Karpas-422 (cell line): ENCODE data around the gene TNFRSF1A. TPM values are rescaled to one million over a fixed set of nuclear protein-coding genes. Genes with fewer than 3 reads are reported as not detected.

Source experiments
- DNase-seq: peaks from one replicate; pipeline ENCODE4 v3.0.0-alpha.2; 2015
- H2AFZ ChIP-seq: fragments of 200-600 bp; sonication (generic); 2 replicates; pipeline ENCODE4 v1.6.1; 2014; ENCODE audit warnings: antibody characterized with exemption, low read length, mixed read lengths
- H3K27ac ChIP-seq: fragments of 200-600 bp; sonication (generic); 2 replicates; pipeline ENCODE4 v1.5.1; 2014; ENCODE audit warnings: mild to moderate bottlenecking, low read length, moderate library complexity
- H3K27me3 ChIP-seq: fragments of 200-600 bp; sonication (generic); 2 replicates; pipeline ENCODE4 v1.6.1; 2014; ENCODE audit warnings: low read length, mixed read lengths
- H3K36me3 ChIP-seq: fragments of 200-600 bp; sonication (generic); 2 replicates; pipeline ENCODE4 v1.6.1; 2014; ENCODE audit warnings: low read length, mixed read lengths; ENCODE audit not compliant: insufficient read depth
- H3K4me1 ChIP-seq: fragments of 200-600 bp; sonication (generic); 2 replicates; pipeline ENCODE4 v1.6.1; 2014; ENCODE audit warnings: mild to moderate bottlenecking, low read length, mixed read lengths
- H3K4me2 ChIP-seq: fragments of 200-600 bp; sonication (generic); 2 replicates; pipeline ENCODE4 v1.6.1; 2014; ENCODE audit warnings: low read length, low read depth, mild to moderate bottlenecking; ENCODE audit not compliant: poor library complexity, severe bottlenecking
- H3K4me3 ChIP-seq: fragments of 200-600 bp; sonication (generic); 2 replicates; pipeline ENCODE4 v1.5.1; 2014; ENCODE audit warnings: mild to moderate bottlenecking, antibody characterized with exemption, low read length, mixed read lengths
- H3K79me2 ChIP-seq: fragments of 200-600 bp; sonication (generic); 2 replicates; pipeline ENCODE4 v1.6.1; 2014; ENCODE audit warnings: mild to moderate bottlenecking, low read length, mixed read lengths
- H3K9ac ChIP-seq: fragments of 200-600 bp; sonication (generic); 2 replicates; pipeline ENCODE4 v1.6.0; 2014; ENCODE audit warnings: low read length
- H3K9me2 ChIP-seq: fragments of 200-600 bp; sonication (generic), shearing (Covaris generic); replicated peaks from 2 replicates; pipeline ENCODE4 v1.6.0; 2014; ENCODE audit warnings: mild to moderate bottlenecking, low read length, moderate library complexity; ENCODE audit not compliant: insufficient read depth
- H3K9me3 ChIP-seq: fragments of 300-700, 200-600 bp; sonication (generic); 2 replicates; pipeline ENCODE4 v1.6.1; 2014; ENCODE audit warnings: low read length, mixed read lengths
- H4K20me1 ChIP-seq: fragments of 200-600 bp; sonication (generic); 2 replicates; pipeline ENCODE4 v1.6.1; 2014; ENCODE audit warnings: mild to moderate bottlenecking, antibody characterized with exemption, low read length, low read depth; ENCODE audit not compliant: insufficient read depth
- total RNA-seq: library from RNA; depleted of rRNA; stranded (reverse); fragments of >200 nt; shearing (Covaris generic); gene quantifications from 2 replicates; pipeline ENCODE4 v1.2.3, GENCODE V29; 2014; ENCODE audit warnings: low replicate concordance

Gene TNFRSF1A
- total RNA-seq, 1 experiment from 2014 or later = not detected

DNA sequence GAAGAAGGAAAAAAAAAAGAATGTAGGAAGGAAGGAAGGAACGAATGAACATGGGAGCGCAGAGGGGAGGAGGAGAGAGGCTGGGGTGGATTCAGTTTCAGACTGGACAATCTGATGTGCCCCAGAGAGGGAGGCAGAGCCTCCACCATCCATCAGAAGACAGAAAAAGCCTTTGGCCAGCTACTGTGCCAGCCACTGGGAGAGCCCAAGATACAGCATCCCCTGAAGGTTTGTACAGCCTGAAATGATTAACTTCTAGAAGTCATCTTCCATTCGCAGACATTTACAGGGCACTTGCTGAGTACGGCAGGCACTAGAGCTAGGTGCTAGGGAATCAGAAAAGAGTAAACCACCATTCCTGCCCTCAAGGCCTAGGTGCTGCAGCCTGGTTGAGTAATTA, 22.4 kb downstream of the TNFRSF1A start:
- H3K4me1 ChIP-seq = peaks cover 24% of the 10 kb centered on the region

DNA sequence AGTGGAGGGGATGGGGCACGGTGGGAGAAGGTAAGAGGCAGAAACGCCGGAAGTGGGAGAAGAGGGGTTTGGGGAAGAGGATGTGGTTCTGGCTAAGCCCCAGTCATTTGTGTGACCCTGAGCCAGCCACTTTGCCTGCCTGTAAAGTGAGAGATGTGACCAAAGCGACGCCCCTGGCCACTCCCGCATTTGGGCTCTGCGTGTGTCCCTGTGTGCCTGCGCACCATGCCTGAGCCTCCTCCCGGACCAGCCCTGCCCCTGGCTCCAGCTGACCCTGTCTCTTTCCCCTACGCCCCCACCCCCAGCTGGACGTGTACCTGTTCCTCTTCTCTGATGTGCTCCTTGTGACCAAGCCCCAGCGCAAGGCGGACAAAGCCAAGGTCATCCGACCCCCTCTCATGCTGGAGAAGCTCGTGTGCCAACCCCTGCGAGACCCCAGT, 23.4 kb downstream of the TNFRSF1A start:
- Histone ChIP-seq H3K27me3 (no peaks in the 10 kb centered on the region), H4K20me1 (peaks cover 5% of the 10 kb centered on the region; the same call in 1 of the 2 replicates), H3K9ac (no peak overlapping the region), H3K36me3 (no peaks in the 10 kb centered on the region), H3K9me3 (no peaks in the 10 kb centered on the region), H3K4me3 (no peak overlapping the region), H3K9me2 (no peaks in the 10 kb centered on the region), H3K79me2 (no peaks in the 10 kb centered on the region), H2AFZ (no peak overlapping the region), H3K4me1 (peaks cover 17% of the 10 kb centered on the region), H3K27ac (no peak overlapping the region), H3K4me2 (no peak overlapping the region)
- DNase-seq = no peak

More for the DNA sequence above, 22.4 kb downstream of the TNFRSF1A start:
- no peaks in the 10 kb centered on the region for H3K27me3 ChIP-seq
- DNase-seq = no peak
- H3K4me2 ChIP-seq = no peak overlapping the region
- no peaks in the 10 kb centered on the region for H3K9me2 ChIP-seq
- peaks cover 11% of the 10 kb centered on the region; the same call in 1 of the 2 replicates for H4K20me1 ChIP-seq
- H3K27ac ChIP-seq = no peak overlapping the region
- no peaks in the 10 kb centered on the region for H3K9me3 ChIP-seq
- no peaks in the 10 kb centered on the region for H3K79me2 ChIP-seq
- H2AFZ ChIP-seq = no peak overlapping the region
- H3K36me3 ChIP-seq = no peaks in the 10 kb centered on the region
- H3K9ac ChIP-seq = no peak overlapping the region
- no peak overlapping the region for H3K4me3 ChIP-seq

DNA sequence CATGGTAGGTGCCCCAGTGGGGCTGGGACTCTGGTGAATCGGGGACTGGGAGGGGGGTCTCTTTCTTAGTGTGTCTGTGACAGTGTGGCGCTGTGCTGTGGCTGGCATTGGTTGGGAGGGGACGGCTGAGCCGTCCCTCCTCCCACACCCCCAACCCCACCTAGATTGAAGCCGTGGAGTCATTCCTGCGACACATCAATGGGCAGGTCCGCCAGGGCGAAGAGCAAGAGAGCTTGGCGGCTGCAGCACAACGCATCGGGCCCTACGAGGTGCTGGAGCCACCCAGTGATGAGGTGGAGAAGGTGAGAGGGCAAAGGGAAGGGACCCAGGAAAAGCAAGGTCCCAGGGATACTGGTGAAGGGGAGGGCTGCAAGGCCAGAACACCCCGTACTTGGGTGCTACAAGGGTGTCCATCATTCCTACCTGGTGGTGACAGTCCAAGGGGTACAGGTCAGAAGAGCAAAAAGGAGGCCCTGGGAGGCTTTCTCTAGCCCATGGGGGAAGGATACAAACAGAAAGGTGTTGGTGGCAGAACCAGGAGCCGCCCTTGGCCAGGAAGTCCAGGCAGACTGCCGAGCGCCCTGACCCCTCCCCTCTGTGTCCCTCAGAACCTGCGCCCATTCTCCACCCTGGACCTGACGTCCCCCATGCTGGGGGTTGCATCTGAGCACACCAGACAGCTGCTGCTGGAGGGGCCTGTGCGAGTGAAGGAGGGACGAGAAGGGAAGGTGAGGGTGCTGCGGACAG, 24.0 kb downstream of the TNFRSF1A start:
- Histone ChIP-seq H4K20me1 (peaks cover 5% of the 10 kb centered on the region; the same call in 1 of the 2 replicates), H3K4me3 (no peak overlapping the region), H2AFZ (no peak overlapping the region), H3K4me2 (no peak overlapping the region), H3K9me3 (no peaks in the 10 kb centered on the region), H3K36me3 (no peaks in the 10 kb centered on the region), H3K79me2 (no peaks in the 10 kb centered on the region), H3K4me1 (peaks cover 11% of the 10 kb centered on the region), H3K9me2 (no peaks in the 10 kb centered on the region), H3K27ac (no peak overlapping the region), H3K9ac (no peak overlapping the region), H3K27me3 (no peaks in the 10 kb centered on the region)
- DNase-seq = no peak

DNA sequence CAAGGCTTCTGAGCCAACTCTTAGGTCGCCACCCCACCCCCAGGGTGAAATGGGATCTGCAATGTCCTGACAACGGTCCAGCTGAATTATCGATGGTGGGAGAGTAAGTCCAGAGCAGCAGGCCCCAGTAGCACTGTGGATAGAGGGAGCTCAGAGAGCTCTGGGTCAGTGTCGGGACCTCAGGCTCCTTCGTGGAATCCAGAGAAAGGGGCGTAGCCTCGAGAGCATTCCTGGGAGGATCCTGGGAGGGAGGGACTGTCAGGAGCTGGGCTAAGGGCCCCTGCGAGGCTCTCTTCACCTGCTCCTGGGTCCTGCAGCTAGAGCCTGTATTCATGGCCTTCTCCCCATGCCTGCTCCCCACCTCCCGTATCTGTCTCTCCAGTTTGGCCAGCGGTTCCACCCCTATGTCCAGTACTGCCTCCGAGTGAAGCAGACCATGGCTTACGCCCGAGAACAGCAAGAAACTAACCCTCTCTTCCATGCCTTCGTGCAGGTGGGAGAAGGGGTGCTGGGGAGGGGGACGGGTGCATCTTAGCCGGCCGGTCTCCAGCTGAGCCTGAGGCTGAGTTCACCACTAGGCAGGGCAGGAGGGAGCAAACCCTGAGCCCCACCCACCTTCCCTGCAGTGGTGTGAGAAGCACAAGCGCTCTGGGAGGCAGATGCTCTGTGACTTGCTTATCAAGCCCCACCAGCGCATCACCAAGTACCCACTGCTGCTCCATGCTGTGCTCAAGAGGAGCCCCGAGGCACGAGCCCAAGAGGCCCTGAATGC, 24.8 kb downstream of the TNFRSF1A start:
- H3K4me2 ChIP-seq = no peak overlapping the region
- no peak overlapping the region for H2AFZ ChIP-seq
- no peaks in the 10 kb centered on the region for H3K9me2 ChIP-seq
- no peaks in the 10 kb centered on the region for H3K36me3 ChIP-seq
- H3K27ac ChIP-seq = no peak overlapping the region
- no peaks in the 10 kb centered on the region for H3K27me3 ChIP-seq
- peaks cover 5% of the 10 kb centered on the region; the same call in 1 of the 2 replicates for H4K20me1 ChIP-seq
- DNase-seq = no peak
- H3K4me1 ChIP-seq = peaks cover 3% of the 10 kb centered on the region
- no peaks in the 10 kb centered on the region for H3K79me2 ChIP-seq
- no peak overlapping the region for H3K4me3 ChIP-seq
- H3K9ac ChIP-seq = no peak overlapping the region
- no peaks in the 10 kb centered on the region for H3K9me3 ChIP-seq

DNA sequence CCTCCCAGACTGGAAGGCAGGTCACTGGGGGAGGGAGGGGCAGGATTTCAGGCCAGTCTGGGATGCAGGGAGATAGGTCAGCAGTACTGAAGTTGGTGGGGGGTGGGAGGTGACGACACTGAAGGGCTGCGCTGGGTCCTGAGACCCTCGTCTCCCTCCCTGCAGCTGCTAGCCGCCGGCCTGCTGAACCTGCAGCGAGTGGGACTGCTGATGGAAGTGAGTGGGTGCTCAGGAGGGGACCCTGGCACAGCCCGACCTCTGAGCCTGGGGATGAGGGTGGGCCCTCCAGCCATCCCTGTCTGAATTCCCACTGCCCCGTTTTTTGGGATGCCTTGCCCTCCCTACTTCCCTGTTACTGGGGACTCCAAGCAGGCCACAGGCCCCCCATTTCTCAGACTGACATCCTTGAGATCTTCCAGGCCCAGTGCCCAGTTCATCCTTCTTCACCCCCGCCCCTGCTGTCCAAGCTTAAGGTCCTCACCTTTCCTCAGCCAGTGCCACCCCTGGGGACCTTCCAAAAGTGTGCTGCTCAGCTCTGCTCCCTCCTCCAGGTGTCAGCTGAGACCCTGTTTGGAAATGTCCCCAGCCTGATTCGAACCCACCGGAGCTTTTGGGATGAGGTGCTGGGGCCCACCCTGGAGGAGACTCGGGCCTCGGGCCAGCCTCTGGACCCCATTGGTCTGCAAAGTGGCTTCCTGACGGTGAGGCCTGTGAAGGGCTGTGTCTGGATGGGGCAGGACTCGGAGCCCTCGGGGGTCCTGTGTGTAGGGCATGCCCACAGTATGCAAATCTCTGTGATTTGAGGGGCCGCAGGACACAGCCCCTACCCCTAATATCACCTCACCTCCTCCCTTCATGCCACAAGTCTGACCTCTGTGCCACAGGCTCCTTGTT, 25.9 kb downstream of the TNFRSF1A start:
- no peak overlapping the region for H2AFZ ChIP-seq
- no peaks in the 10 kb centered on the region for H3K4me1 ChIP-seq
- H3K9ac ChIP-seq = no peak overlapping the region
- H3K27ac ChIP-seq = no peak overlapping the region
- H3K27me3 ChIP-seq = no peaks in the 10 kb centered on the region
- H4K20me1 ChIP-seq = peaks cover 5% of the 10 kb centered on the region; the same call in 1 of the 2 replicates
- no peak overlapping the region for H3K4me2 ChIP-seq
- H3K4me3 ChIP-seq = no peak overlapping the region
- H3K36me3 ChIP-seq = no peaks in the 10 kb centered on the region
- no peaks in the 10 kb centered on the region for H3K9me3 ChIP-seq
- no peaks in the 10 kb centered on the region for H3K9me2 ChIP-seq
- no peak for DNase-seq
- H3K79me2 ChIP-seq = no peaks in the 10 kb centered on the region

DNA sequence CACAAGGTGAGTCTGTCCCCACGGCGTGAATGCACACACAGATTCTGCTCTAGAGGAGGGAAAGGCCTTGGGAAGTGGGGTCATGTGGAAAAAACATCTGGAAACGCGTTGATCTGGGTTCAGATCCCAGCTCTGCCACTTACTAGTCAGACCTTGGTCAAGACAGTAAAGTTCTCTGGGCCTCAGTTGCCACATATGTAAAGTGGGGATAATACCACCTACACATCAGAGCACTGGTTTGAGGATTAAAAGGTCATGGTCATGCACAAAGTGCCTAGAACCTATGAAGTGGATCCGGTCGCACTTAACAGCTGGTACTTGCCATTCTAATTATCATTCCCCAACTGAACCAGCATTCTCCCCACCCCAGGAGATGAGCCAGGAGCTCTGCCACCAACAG, 26.7 kb downstream of the TNFRSF1A start:
- Histone ChIP-seq H3K9me2 (no peaks in the 10 kb centered on the region), H3K27ac (no peak overlapping the region), H2AFZ (no peak overlapping the region), H3K79me2 (no peaks in the 10 kb centered on the region), H3K4me1 (no peaks in the 10 kb centered on the region), H3K4me3 (no peak overlapping the region), H3K9ac (no peak overlapping the region), H4K20me1 (peaks cover 5% of the 10 kb centered on the region; the same call in 1 of the 2 replicates), H3K9me3 (no peaks in the 10 kb centered on the region), H3K4me2 (no peak overlapping the region), H3K36me3 (no peaks in the 10 kb centered on the region), H3K27me3 (no peaks in the 10 kb centered on the region)
- no peak for DNase-seq

DNA sequence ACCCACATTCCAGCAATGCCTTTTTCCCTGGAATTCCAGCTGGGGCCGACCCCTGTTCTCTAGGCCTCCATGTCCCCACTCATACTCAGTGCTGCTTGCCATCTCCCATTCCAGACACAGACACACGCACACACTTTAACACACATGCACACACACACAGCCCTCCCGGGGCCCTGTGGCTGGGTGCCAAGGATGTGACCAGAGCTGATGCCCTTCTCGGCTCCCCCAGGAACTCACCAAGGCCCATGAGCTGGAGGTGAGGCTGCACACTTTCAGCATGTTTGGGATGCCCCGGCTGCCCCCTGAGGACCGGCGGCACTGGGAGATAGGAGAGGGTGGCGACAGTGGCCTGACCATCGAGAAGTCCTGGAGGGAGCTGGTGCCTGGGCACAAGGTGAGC, 27.1 kb downstream of the TNFRSF1A start:
- no peaks in the 10 kb centered on the region for H3K4me1 ChIP-seq
- H4K20me1 ChIP-seq = peaks cover 5% of the 10 kb centered on the region; the same call in 1 of the 2 replicates
- no peak overlapping the region for H3K9ac ChIP-seq
- H3K27ac ChIP-seq = no peak overlapping the region
- H2AFZ ChIP-seq = no peak overlapping the region
- H3K27me3 ChIP-seq = no peaks in the 10 kb centered on the region
- H3K9me3 ChIP-seq = no peaks in the 10 kb centered on the region
- H3K4me3 ChIP-seq = no peak overlapping the region
- no peaks in the 10 kb centered on the region for H3K9me2 ChIP-seq
- no peak for DNase-seq
- H3K4me2 ChIP-seq = no peak overlapping the region
- H3K79me2 ChIP-seq = no peaks in the 10 kb centered on the region
- H3K36me3 ChIP-seq = no peaks in the 10 kb centered on the region
